ENCODE data around the gene TLDC2. TPM values are rescaled to one million over a fixed set of nuclear protein-coding genes. Genes with fewer than 3 reads are reported as not detected.

The TLDC2 gene
- total RNA-seq, 1 donor from 2014 or later = not detected

DNA sequence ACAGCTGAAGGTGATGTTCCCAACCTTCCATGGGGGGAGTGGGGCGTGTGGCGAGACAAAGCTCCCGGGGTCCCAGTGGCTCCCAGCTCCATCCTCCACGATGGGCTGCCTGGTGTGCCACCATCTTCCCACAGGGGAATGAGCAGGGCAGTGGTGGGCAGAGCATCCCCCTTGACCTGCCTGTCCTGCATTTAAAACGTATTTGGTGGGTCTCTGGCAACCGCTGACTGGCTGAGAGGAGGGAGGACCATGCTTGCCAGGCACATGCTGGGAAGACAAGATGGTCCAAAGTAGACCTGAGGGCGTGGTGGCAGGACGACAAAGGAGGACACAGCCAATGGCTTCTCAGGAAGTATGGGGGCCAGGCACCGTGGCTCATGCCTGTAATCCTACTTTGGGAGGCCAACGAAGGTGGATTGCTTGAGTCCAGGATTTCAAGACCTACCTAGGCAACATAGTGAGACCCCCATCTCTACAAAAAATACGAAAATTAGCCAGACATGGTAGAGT lies 4.9 kb downstream of the TLDC2 start:
- no peak overlapping the region for H3K27ac ChIP-seq
- H3K4me1 ChIP-seq = no peaks in the 10 kb centered on the region
- H3K27me3 ChIP-seq = no peaks in the 10 kb centered on the region
- intact Hi-C loops (cut with DNase I) = loop anchor here (10.0 kb wide), 1 partner anchor 216 kb away; no protein-coding TSS in a partner anchor
- H3K4me3 ChIP-seq = no peak overlapping the region
- H3K9me3 ChIP-seq = no peaks in the 10 kb centered on the region
- TF ChIP-seq, protein P1, sequence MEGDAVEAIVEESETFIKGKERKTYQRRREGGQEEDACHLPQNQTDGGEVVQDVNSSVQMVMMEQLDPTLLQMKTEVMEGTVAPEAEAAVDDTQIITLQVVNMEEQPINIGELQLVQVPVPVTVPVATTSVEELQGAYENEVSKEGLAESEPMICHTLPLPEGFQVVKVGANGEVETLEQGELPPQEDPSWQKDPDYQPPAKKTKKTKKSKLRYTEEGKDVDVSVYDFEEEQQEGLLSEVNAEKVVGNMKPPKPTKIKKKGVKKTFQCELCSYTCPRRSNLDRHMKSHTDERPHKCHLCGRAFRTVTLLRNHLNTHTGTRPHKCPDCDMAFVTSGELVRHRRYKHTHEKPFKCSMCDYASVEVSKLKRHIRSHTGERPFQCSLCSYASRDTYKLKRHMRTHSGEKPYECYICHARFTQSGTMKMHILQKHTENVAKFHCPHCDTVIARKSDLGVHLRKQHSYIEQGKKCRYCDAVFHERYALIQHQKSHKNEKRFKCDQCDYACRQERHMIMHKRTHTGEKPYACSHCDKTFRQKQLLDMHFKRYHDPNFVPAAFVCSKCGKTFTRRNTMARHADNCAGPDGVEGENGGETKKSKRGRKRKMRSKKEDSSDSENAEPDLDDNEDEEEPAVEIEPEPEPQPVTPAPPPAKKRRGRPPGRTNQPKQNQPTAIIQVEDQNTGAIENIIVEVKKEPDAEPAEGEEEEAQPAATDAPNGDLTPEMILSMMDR (IDR thresholded peaks at IDR 0.05) = no peak
- no peaks in the 10 kb centered on the region for H3K36me3 ChIP-seq
- DNase-seq (ENCODE audit: low spot score in 2 of 2) = no peak

DNA sequence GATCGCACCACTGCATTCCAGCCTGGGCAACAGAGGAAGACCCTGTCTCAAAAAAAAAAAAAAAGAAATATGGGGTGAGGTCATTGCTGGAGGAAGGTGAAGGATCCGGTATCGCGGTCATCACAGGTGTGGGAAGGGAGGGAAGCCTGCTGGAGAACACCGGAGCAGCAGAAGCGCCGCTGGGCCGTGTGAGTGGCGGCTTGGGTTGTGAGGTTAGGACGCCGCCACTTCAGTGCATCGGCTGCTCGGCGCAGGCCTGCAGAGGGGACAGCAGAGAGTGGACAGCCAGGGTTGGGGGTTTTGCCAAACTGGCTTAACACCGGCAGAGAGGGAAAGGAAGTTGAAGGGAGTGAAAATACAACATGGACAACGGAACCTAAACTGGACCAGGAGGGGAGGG lies 5.4 kb downstream of the TLDC2 start:
- Histone ChIP-seq H3K27me3 (no peaks in the 10 kb centered on the region), H3K36me3 (no peaks in the 10 kb centered on the region), H3K27ac (no peak overlapping the region), H3K4me3 (no peak overlapping the region), H3K4me1 (no peaks in the 10 kb centered on the region), H3K9me3 (no peaks in the 10 kb centered on the region)
- no peak for DNase-seq (ENCODE audit: low spot score in 2 of 2)
- intact Hi-C loops (cut with DNase I) = loop anchor here (10.0 kb wide), 1 partner anchor 217 kb away; no protein-coding TSS in a partner anchor
- TF ChIP-seq, protein P1 (IDR thresholded peaks at IDR 0.05) = no peak

- Histone ChIP-seq H3K36me3 (no peaks in the 10 kb centered on the region), H3K27ac (no peak overlapping the region), H3K4me1 (no peaks in the 10 kb centered on the region), H3K27me3 (no peaks in the 10 kb centered on the region), H3K9me3 (no peaks in the 10 kb centered on the region), H3K4me3 (no peak overlapping the region)
- DNase-seq (ENCODE audit: low spot score in 2 of 2) = no peak
- TF ChIP-seq, protein P1 (IDR thresholded peaks at IDR 0.05) = no peak
- intact Hi-C loops (cut with DNase I) = loop anchor here (10.0 kb wide), 1 partner anchor 217 kb away; no protein-coding TSS in a partner anchor
Observed at GRCh38 chr20:36881888-36882287, 6.0 kb downstream of the TLDC2 start.

DNA sequence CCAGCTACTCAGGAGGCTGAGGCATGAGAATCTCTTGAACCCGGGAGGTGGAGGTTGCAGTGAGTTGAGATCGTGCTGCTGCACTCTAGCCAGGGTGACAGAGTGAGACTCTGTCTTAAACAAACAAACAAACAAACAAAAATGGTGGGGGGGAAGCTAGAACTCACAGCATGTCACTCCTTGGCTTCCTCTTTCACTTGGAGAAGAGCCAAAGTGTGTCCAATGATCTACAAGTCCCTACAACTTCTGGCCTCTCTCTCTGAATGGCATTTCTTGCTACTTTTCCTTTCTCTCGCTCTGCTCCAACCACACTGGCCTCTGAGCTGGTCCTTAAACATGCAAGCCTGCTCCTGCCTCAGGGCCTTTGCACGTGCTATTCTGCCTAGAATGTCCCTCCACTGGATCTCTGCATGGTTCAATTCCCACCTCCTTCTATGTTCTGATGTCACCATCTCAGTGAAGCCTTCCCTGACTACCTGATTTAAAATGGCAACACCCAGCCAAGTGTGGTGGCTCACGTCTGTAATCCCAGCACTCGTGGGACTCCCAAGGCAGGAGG lies 8.1 kb downstream of the TLDC2 start:
- Histone ChIP-seq H3K4me1 (no peaks in the 10 kb centered on the region), H3K36me3 (peaks cover 0 to 1% of the 10 kb centered on the region in 2 donors), H3K27ac (no peak overlapping the region), H3K9me3 (no peaks in the 10 kb centered on the region), H3K27me3 (no peaks in the 10 kb centered on the region), H3K4me3 (no peak overlapping the region)
- intact Hi-C loops (cut with DNase I) = loop anchor here (10.0 kb wide), 1 partner anchor 219 kb away; no protein-coding TSS in a partner anchor
- TF ChIP-seq, protein P1 (IDR thresholded peaks at IDR 0.05) = no peak
- no peak for DNase-seq (ENCODE audit: low spot score in 2 of 2)

GRCh38 chr20:36885356-36885755 lies 9.4 kb downstream of the TLDC2 start:
- intact Hi-C loops (cut with DNase I) = loop anchor here (5.0 to 10.0 kb wide), 2 partner anchors 93 to 221 kb away; no protein-coding TSS in a partner anchor
- no peaks in the 10 kb centered on the region for H3K4me1 ChIP-seq
- H3K27ac ChIP-seq = no peak overlapping the region
- H3K27me3 ChIP-seq = no peaks in the 10 kb centered on the region
- no peak for DNase-seq (ENCODE audit: low spot score in 2 of 2)
- no peaks in the 10 kb centered on the region for H3K9me3 ChIP-seq
- H3K4me3 ChIP-seq = no peak overlapping the region
- TF ChIP-seq, protein P1 (IDR thresholded peaks at IDR 0.05) = no peak
- peaks cover 0 to 12% of the 10 kb centered on the region in 2 donors for H3K36me3 ChIP-seq
